Putamen (tissue), 1 donor: ENCODE results near the gene ZNF688.
"Not testable (repeated sequence)": the region's sequence is repeated elsewhere in the genome, so short reads cannot be mapped to it uniquely, and the experiment has no call there.

ENCODE experiments used
- DNase-seq: peaks from one replicate; pipeline ENCODE4 v3.0.0-alpha.2; 2016; ENCODE audit warnings: low spot score

ZNF688 gene

GRCh38 chr16:30557707-30557956 lies 13.9 kb downstream of the ZNF688 start:
- no peak for DNase-seq

DNA sequence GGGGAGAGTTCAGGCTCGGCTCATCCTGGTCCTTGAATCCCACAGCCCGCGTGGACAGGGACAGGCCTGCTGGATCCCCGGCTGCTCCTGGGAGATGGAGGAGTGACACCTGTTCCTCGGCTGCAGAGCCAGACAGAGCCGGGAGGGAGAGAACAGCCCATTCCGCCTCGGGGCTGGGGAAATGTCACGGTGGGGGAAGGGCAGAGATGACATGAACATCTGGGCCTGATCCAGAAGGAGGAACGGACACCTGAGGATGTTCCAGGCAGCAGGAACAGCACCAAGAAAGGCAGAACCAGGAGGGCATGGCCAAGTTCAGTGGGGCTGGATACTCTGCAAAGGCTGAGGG lies 15.4 kb downstream of the ZNF688 start:
- no peak for DNase-seq

GRCh38 chr16:30555315-30556124 lies 16.0 kb downstream of the ZNF688 start:
- DNase-seq: no peak

DNA sequence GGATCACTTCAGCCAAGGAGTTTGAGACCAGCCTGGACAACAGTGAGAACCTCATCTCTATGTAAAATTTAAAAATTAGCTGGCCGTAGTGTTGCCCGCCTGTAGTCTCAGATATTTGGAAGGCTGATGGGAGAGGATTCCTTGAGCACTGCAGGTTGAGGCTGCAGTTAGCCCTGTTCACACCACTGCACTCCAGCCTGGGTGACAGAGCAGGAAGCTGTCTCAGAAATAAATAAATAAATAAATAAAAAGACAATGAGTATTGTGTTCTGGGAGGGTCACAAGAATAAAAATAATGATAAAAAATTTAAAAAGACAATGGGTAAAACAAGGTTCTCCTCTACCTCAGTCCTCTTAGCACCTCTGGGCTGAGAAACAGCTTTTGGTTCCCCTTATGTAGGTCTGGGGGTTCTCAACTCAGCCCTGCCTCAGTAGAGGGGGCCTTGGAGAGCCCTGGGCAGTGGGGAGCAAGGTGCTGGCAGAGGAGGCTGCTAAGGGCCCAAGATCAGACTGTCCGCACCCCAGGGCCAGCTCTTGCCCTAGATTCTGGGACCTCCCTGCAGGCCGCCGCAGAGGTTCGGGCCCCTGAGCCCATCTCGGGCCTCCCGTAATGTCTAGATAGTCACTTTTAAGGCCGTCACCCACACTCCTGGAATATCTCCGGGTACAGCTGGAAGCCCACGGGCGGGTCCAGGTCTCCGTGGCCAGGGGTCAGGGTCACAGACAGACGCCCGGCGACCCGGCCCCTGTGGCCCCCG lies 16.8 kb downstream of the ZNF688 start:
- no peak for DNase-seq

DNA sequence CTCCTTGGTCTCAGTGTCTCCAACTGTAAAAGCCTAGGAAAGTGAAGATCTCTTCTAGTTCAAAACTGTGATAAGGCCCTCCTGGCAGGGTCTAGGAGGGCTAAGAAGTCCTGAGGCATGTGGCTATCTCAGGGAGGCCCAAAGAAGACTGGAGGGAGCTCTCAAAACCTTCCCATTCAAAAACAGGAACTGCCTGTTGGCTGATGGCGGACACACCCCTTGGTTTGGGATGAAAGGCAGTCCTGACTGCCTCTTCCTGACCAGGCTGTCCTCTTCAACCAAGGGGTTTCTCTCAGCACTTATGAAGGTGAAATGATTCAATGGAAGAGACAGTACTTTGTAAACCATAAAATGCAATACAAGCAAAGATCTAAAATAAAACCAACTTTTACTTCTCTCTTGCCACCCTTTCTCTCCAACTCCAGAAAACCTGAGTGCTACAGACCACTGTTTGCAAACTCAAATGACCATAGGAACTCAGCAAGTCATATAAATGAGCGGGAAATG lies 18.1 kb downstream of the ZNF688 start:
- DNase-seq: no peak

- no peak for DNase-seq
These were observed 18.6 kb downstream of the ZNF688 start for GRCh38 chr16:30552956-30553355.

DNA sequence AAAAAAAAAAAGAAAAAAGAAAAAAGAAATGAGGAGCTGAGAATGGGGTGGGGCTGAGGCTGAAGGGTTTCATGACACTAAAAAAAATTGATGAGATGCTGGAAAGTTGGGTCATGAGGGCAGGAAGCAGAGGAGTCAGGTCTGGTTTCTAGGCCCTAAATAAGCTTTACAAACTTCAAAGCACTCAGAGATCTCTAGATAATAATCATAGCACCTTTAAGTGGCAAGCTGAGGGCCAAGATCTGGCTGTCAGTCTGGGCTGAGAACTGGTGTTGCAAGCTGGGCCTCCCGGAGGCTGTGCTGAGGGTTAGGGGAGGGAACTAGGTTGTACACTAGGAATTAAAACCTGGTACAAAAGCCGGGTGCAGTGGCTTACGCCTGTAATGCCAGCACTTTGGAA lies 19.7 kb downstream of the ZNF688 start:
- DNase-seq: no peak

GRCh38 chr16:30548416-30549253 lies 22.9 kb downstream of the ZNF688 start:
- DNase-seq: no peak

- DNase-seq: no peak
These were observed 25.4 kb downstream of the ZNF688 start for GRCh38 chr16:30546115-30546514.

DNA sequence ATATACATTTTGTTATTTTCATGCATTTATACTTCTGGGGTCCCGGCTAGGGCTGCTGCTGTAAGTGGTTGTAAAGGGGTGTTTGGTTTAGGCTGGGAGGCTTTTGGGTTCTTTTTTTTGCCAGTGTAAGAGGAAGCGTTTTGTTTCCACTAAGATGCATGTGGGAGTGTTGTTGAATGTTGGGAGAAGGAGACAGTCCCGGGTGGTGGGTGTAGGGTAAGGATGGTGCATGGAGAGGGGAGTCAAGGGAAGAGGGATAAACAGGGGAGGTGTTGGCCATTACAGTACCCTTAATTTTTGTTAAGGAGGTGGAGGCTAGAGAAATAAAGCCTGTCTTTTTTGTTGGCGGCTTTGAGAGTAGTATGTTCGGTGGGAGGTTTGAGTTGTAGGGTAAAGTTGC lies 28.4 kb downstream of the ZNF688 start:
- no peak for DNase-seq

DNA sequence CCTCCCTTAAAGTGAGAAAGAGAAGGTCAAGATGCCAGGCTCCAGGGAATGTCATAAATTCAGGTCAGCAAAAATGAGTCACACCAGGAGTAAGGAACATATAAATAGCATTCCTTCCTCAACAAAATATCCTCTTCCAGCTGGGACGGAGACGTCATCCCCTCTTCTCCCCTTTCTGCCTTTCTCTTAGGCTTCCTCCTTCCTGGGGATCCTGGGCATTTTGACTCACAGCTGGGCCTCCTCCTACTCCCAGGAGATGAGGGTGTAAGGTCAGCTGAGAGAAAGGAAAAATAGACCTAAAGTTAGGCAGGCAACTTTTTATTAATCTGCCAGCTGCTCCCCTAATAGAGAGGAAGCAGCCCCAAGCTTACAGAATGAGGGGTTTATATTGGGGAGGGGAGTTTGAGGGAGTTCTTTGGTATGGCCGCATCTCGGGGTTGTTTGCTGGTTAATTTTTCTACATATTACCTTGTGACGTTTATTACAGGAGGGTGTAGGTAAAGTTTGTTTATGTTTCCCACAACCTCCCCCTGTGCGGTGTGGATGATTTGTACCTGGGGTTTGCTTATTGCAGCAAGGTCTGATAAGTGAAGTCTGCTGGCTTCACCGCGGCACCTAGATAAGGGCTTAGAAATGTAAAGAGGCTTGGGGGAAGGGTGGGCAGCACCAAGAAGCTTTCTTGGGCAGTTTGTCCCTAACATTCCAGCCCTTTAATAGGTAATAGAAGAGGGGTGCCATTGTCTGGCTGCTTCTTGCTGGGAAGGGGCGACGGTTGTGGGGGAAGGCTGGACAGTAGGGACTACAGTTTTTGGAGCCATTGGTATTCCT lies 29.8 kb downstream of the ZNF688 start:
- DNase-seq: no peak

- not testable (repeated sequence) for DNase-seq
These were observed 30.5 kb downstream of the ZNF688 start for GRCh38 chr16:30540916-30541464.

- DNase-seq: not testable (repeated sequence)
These were observed 31.5 kb downstream of the ZNF688 start for GRCh38 chr16:30539986-30540526.

GRCh38 chr16:30539000-30539964 lies 32.2 kb downstream of the ZNF688 start:
- no peak for DNase-seq

GRCh38 chr16:30536391-30537024 lies 35.0 kb downstream of the ZNF688 start:
- DNase-seq: not testable (repeated sequence)

- no peak for DNase-seq
These were observed 35.7 kb downstream of the ZNF688 start for GRCh38 chr16:30535777-30536190.

DNA sequence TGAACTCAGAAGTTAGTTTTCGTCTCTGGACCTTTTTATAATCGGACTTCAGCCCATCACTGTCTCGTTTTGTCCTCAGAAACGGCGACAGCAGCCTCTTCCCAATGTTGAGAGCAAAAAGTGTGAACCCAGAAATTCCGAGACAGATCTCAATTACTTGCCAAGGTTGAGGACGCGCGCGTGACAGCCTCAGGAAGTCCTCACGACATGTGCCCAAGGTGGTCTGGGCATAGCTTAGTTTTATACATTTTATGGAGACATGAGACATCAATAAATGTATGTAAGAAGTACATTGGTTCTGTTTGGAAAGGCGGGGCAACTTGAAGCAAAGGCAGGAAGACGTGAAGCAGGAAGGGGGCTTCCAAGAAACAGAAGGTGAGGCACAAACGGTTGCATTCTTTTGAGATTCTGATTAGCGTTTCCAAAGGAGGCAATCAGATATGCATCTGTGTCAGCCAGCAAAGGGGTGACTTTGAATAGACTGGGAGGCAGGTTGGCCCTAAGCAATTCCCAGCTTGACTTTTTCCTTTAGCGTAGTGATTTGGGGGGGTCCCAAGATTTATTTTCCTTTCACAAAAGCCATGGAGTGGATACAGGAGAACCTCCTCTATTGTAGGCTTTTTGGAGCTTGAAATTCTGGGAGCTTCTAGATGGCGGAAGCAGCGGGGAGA lies 36.3 kb downstream of the ZNF688 start:
- DNase-seq: no peak

DNA sequence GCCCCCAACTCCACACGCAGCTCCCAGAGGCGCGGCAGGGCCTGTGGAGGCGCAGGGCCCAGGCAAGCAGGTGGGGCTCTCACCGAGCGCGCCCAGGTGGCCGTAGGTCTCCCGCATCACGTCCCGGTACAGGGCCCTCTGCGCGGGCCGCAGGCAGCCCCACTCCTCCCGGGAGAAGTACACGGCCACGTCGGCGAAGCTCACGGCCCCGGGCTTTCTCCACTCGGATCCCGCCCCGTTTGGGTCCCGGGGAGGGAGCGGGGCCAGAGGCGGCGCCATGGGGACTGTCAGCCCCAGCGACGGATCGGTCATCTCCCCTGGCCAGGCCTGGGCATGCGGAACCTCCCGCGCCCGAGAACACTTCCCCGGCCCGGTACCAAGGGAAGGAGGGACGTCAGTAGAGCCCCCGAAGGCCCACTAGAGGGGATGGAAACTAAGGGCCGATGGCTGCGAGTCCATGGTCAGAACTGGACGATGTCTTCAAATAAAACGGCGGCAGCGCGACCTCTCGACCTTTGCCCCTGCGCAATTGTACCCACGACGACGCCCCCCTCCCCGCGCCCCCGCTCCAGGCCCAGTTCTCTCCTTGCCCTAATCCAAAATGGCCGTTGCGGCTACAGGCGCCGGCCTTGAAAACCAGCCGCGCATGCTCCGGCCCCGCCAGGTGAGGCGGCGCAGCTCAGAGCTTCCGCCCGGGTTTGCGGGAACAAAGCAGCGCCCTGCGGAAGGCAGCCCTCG lies 37.0 kb downstream of the ZNF688 start, which contains the start of gene ZNF747:
TSS of gene ZNF747 (minus strand) at position 491 of the 738 bp plus-strand sequence. CDS start at position 312, 179 bp downstream.
- peak; percentile 94 for DNase-seq
